GM18526 (cell line): ENCODE measurements around the gene ASMTL.

Experiments used
- POLR2A ChIP-seq: IDR thresholded peaks from 3 replicates; pipeline ENCODE4 v1.6.1; 2011; ENCODE audit not compliant: insufficient read length; ENCODE audit errors: extremely low read depth

The ASMTL gene

GRCh38 chrX:1389993-1390285, 62.8 kb downstream of the ASMTL start:
- no peak for TF ChIP-seq POLR2A

- TF ChIP-seq POLR2A, result no peak
Observed at GRCh38 chrX:1389181-1389992, 63.3 kb downstream of the ASMTL start.

GRCh38 chrX:1388651-1389050, 64.1 kb downstream of the ASMTL start:
- no peak for TF ChIP-seq POLR2A

GRCh38 chrX:1387141-1387776, 65.5 kb downstream of the ASMTL start:
- no peak for TF ChIP-seq POLR2A

- TF ChIP-seq POLR2A, result no peak
Observed at GRCh38 chrX:1386338-1387127, 66.2 kb downstream of the ASMTL start.

GRCh38 chrX:1385253-1386223, 67.2 kb downstream of the ASMTL start:
- peak; percentile 17 for TF ChIP-seq POLR2A

GRCh38 chrX:1384658-1385252, 68.0 kb downstream of the ASMTL start:
- TF ChIP-seq POLR2A, result peak; percentile 34

- no peak for TF ChIP-seq POLR2A
Observed at GRCh38 chrX:1380672-1381233, 72.0 kb downstream of the ASMTL start.

GRCh38 chrX:1378306-1378759, 74.4 kb downstream of the ASMTL start:
- TF ChIP-seq POLR2A, result no peak

- no peak for TF ChIP-seq POLR2A
Observed at GRCh38 chrX:1368385-1368698, 84.4 kb downstream of the ASMTL start.

GRCh38 chrX:1361910-1362309, 90.8 kb downstream of the ASMTL start:
- TF ChIP-seq POLR2A, result no peak

- no peak for TF ChIP-seq POLR2A
Observed at GRCh38 chrX:1361275-1361674, 91.4 kb downstream of the ASMTL start.

GRCh38 chrX:1360171-1360570, 92.5 kb downstream of the ASMTL start:
- no peak for TF ChIP-seq POLR2A

- no peak for TF ChIP-seq POLR2A
Observed at GRCh38 chrX:1359477-1359873, 93.2 kb downstream of the ASMTL start.

GRCh38 chrX:1358793-1359476, 93.8 kb downstream of the ASMTL start:
- no peak for TF ChIP-seq POLR2A
